Stimulated activated CD4-positive, alpha-beta T cell treated with anti-CD3 and anti-CD28 coated beads, TNF-alpha, amount 100 ng/mL, for 24 hours (primary cell): Measurements from ENCODE around the gene CHD9NB.

Experiments
- DNase-seq, 3 experiments: peaks; one replicate each; pipeline ENCODE4 v3.0.0-alpha.2; 2020; ENCODE audit warnings: low read depth in 3 of 3

Gene CHD9NB

DNA sequence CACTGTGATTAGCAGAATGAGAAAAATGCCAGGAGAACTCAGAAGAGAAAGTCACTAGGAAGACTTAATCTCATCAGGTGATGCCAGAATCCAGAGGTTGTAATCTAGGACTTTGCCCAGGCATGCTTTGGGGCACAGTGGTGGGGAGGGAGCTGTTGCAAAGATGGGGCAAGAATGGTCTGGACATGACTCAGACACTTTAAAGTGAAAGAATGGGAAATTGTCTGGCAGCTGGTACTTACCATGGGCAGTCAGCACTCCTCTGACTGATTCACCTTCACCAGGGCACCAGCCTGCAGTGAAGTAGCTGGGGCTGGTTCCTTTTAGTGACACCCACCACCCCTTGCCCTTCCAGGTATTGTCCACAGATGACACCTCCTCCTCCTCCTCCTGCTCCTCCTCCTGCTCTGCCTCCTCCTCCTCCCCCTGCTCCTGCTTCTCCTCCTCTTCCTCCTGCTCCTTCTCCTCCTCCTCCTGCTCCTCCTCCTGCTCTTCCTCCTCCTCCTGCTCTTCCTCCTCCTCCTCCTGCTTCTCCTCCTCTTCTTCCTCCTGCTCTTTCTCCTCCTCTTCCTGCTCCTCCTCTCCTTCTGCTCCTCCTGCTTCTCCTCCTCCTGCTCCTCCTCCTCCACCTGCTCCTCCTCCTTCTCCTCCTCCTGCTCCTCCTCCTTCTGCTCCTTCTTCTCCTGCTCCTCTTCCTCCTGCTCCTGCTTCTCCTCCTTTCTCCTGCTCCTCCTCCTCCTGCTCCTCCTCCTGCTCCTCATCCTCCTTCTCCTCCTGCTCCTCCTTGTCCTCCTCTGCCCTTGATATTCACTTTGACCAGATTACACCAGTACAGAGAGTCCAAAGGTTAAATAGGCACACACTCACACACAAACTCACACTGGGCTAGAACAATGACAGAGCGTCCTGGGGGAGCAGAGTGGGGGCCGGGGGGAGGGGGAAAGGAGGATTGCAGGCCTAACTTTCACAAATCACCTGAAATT lies at the start of gene CHD9NB:
Gene CHD9NB, minus strand, starts transcription at position 379 of the 983 bp plus-strand sequence. CDS start 8,739 bp downstream, outside the sequence.
- no peak for DNase-seq

DNA sequence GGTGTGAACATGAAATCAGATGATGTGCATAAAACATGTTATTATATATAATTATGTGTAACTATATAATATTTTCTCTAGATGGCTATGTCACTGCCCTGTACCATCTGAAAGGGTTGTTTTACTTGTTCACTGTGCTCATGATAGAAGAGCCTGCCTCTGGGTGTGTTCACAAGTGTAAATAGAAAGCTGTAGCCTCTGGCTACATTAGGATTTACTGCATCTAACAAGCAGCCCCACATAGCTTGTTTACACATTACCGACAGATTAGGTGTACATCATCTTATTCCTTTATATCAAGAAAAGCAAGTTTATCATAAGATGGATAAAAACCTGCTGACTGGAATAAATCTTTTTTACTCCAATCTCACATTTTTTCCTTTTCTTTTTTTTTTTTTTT lies 48.2 kb upstream of the CHD9NB start:
- no peak for DNase-seq

DNA sequence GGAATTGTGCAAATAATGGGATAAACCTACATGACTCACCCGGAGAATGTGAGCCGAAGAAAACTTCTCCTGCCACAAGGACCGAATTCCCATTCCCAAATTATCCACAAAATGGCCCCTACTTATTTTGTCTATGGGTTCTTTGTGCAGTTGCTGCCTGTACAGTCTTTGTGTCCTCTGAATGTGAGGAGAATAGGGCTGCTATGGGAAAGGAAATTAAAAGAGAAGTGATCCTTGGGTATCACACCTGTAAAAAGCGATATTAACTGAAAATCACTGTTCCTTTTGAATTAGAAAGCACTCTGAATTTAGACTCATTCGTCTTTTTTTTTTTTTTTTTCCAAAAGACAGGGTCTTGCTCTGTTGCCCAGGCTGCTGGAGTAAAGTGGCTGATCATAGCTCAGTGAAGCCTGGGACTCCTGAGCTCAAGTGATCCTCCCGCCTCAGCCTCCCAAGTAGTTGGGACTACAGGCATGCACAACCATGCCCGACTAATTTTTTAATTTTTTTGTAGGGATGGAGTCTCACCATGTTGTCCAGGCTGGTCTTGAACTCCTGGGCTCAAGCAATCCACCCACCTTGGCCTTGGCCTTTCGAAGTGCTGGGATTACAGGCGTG lies 47.5 kb upstream of the CHD9NB start:
- no peak for DNase-seq

DNA sequence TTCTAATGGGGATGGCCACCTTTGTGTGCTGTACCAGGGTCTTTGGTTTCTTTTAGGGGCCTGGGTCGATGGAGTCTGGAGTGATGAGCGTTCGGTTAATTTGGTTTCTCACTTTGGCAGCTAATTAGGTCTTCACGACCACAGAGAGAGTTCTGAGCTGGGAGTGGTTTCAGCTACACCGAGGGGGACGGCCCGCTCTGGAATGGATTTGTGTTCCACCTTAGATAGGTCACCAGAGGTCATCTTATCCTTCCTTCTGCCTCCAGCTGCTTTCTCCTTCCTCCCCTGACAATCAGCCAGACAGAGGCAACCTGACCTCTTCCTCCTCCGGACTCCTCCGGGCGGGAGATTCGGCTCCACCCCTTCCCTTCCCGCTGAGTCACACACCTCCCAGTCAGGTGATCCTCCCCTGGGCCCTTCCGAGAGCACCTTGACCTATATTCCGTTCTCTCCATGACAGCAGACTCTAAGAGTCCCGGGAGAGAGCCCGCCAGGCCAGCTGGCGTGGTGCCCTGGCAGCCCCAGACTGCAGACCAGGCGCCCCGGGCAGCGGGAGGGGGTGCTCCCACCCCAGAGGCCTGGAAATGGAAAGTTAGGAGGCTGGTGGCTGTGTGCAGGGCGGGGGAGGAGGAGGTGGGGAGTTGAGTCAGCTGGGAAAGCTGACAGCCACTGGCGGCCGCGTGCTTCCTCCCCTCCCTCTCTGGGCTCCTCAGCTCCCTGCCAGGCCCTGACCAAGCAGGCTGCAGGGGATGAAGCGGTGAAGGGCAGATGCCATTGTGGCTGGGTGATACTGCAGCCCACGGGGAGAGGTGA lies 46.8 kb upstream of the CHD9NB start:
- DNase-seq: peak; percentile 9 to 59 (median 29)

DNA sequence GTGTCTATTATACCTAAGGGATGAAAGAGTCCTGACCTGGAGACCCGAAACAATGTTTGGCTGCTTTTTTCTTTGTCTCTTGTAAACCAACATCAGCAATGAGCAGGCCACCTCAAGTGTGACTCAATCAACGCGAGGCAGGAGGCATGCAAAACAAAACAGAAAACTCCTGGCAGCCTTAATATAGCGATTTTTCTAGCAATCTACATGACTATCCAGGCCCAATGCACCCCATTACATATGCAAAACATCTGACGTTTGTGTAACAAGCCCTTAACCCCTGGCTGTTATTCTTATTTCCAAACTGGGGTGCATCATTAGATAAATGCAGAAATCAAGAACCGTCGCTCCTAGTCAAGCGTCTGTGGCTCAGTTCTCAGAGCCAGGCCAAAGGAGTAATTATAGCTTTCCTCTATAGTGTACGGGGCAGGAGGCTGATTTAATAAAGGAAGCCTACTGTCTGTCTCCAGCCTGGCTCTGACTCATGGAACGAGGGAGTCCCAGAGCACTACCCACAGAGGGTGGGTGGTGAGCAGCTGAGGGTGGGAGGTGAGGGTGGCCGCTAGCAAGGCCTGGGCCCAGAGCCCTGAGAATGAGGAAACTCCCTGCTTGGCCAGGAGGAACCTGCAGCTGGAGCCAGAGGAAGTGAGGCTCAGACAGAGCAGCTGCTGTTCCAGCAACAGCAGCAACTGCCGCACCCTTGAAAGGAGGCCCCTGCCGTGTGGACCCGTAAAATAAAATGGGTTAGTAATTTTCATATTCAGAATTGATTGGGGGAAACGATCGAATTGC lies 46.0 kb upstream of the CHD9NB start:
- peak in 1 of 3 experiments; percentile 23 for DNase-seq

DNA sequence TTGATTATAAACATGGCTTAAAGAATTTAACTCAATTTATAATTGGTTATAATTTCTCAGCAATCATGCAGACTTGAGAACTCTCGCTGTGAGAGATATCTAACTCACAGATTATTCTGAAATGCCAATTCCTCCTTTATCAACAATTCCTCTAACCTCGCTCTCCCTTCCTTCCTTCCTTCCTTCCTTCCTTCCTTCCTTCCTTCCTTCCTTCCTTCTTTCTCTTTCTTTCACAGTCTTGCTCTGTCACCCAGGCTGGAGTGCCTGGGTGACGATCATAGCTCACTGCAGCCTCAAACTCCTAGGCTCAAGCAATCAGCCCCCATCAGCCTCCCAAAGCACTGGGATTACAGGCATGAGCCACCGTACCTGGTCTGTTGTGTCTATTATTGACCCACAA lies 44.5 kb upstream of the CHD9NB start:
- no peak for DNase-seq

DNA sequence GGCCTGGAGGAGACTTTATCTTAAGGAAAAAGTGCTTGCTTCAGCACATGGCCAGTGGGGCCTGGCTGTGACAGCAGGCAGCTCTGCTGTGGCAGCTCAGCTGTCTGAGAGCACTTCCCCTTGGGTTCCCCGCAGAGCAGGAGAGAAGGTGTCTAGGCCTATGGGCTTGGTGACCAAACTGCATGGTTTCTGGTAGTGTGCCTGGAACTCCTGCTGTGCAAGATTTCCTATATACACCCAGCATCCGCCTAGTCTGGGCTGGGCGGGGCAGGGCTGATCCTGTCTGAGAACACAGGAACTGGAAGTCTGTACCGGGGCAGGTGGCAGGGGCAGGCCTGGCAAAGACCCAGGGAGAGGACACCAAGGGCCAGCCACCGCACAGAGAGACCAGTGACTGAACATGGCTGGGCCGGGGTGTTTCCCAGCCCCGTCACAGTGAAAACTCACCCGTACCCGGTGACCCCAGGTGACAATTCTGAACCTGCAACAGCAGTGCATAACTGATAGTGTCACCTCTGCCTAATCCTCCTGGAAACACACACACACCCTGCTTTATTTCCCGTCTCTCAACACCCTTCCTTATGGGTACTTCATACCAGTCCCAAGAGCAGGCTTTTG lies 41.4 kb upstream of the CHD9NB start:
- no peak for DNase-seq

DNA sequence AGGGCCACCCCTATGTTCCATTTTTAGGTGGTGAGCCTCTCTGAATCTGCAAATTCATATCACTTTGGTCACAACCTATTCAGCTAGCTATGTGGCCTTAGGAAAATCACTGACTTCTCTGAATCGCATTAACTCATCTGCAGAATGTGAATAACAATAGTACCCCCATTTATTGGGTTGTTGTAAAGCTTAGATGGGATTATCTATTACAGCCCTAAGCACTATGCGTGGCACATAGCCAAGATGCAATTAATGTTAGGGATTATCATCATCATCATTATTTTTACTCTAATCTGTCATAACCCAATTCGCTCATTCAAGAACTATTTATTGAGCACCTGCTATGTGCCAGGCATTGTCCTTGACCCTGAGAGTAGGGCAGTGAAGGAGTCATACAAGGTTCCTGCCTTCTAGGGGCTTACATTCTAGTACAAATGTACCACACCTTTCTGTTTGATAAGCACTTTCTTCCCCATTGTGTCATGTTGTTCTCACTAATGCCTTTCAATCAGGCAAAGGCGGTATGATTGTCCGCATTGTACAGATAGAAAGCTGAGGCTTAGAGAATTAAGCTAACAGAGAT lies 40.6 kb upstream of the CHD9NB start:
- no peak for DNase-seq

DNA sequence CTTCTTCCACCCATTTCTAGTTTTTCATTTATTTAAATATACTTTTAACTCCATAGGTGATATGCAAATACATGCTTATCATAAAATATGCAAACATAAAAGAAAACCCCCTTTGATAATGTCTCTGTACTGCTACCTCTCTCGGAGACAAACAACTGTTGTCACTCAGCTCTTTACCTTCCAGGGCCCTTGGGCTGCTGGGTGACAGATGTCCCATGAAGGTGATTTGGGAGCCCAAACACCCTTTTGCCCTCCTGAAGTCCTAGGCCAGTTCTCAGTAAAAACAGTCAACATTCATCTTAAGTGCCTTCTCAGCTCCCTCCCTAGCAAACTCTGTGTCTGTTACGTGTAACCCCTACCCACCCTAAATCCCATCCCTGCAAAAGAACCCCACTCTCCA lies 39.6 kb upstream of the CHD9NB start:
- no peak for DNase-seq

DNA sequence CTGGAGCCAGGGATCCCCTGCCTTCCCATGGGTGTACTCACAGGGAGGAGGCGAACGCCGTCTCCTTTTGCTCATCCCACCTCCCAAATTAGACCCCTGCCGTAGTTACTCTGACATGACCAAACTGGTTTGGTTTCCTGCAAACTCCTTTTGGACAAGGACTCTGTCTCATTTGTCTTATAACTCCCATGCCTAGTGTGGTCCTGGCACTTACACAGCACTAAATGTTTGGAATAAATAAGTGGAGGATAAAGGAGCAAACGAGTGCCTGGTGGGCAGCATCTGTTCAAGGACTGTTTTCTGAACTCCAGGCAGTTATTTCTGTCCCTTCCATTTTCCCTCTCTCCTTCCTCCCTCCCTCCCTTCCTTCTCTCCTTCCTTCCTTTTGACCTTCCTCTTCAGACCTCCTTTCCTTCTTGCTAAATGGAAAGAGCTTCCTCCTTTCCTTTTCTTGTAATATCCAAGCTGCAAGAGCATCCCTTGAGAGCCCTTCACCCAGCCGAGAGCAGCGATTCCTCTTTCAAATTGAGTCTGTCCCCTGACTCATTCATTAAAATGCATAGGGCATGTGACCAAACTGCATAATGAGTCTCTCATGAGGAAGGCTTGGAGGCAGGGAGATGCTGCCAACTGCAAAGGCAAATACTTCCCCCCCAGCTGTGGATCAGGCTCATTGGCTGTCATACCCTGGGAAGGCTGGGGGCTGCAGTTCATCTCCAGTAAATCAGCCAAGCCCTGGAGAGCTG lies 38.9 kb upstream of the CHD9NB start:
- DNase-seq: no peak

DNA sequence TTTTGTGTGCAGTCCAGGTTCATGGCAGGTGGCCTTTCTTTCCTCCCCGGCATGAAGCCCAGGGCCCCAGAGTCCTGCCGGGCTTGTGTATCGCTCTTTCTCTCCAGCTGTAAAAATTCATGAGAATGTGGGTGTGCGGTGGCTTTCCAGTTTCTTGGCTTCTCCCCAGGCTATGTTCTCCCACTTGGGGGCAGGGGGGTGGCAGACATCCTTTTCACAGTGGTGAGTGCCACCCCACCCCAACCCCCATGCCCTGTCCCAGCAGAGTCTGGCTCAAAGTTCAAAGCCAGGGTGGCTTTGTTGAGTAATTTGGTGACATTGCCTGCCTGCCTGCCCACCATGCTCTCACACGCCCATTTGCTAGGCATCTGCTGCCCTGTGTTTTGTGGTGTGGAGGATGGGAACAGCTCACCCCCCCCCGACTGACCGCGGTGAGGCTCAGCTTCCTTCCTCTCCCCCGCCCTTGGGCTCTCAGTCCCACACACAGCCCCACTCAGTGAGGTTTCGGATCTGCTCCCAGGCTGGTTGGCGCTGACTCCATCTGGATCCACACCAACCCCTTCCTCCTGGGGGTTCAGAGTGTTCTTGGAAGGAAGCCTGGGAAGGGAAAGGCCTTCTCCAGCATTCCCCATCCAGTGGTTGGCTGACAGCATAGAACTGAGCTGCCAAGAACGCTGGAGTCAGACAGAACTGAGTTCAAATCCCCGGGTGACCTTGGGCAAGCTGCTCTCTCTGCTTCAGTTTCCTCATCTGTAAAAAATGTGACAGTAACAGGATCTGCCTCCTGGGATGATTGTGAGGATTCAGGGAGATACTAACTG lies 38.1 kb upstream of the CHD9NB start:
- DNase-seq: no peak

DNA sequence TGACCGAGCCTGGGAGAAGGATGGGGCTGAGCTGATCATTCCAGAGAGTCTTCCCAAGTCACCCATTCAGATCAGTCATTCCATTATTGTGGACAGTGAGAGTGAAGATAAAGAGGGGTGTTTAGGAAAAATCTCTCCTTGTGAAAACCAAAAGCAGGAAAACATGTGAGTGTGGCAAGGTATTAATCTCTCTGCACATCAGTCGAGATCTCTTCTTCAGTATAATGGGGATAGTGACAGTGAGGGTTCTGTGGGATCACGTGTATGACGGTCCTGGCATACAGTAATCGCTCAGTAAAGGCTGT lies 37.5 kb upstream of the CHD9NB start:
- DNase-seq: no peak

DNA sequence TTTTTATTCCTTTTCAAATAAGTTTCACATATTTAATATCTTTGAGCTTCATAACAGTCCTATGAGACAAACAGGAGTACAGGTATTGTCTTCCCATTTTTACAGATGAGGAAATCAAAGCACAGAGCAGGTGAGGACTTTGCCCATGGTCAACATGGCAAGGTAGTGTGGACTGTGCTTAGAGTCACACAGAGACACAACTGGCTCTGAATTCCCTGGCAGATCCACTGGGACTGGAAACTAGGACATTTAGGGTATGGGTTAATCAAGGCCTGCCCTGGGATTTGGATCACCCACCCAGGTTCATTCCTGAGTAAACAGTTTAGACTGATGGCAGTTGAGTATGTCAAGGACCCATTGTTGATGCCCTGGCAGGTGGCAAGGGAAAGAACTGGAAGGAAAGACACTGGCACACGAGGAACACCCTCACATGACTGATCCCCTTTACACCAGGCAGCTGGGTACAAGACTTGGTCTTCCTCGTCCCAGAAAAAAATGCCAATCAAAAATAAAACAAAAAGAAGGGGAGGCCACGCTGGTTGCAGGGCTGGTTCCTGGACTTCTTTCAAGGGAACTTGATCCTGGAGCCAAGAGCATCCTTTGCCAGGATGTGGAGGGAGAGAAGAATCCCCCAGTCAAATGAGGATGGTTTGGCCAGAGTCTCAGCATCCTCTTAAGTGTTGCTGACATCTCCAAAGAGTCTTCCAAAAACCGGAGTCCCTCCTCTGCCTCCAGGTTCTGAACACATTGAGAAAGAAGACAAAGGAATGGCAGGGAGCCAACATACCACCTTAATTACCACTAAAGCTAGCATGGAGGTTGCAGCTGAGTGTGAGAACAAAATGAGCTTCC lies 37.0 kb upstream of the CHD9NB start:
- no peak for DNase-seq

DNA sequence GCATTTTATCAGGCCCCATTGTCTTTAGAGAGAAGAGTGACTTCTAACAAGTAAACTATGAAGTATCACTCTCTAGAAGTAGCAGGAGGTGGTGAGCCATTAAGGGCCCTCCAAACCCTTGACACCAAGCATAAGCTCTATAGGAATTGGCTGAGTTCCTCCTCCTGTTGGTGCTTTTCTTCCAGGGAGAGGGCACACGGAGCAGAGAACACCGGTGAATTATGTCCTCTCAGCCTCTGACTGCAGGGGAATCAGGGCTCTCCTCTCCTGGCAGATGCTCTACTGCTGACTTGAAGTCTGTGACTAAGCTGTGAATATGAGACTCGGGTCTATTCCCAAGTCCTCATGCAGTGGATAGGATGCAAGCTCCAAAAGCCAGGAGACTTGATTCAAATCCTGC lies 34.4 kb upstream of the CHD9NB start:
- no peak for DNase-seq

DNA sequence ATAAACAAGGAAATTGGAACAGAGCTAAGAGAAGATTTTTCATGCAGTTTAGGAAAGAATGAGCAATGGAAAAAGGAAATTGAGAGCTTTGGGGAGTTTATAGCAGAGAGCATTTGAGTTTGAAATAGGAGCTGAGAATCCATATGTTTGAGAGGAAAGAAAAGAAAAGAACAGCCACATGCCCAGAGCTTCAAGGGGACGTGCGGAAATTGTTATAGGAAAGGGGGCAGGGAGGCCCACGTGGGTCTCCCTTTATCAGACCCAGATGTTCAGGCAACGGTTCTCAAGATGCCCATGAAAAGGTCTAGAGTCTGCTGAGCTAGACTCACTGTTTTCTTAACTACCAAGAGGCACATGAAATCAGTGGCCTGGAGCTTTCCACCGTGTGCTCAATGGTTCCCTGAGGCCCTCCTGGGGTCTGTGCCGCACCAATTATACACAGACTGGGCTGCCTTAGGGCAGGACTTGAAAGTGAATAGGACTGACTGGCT lies 33.3 kb upstream of the CHD9NB start:
- no peak for DNase-seq

DNA sequence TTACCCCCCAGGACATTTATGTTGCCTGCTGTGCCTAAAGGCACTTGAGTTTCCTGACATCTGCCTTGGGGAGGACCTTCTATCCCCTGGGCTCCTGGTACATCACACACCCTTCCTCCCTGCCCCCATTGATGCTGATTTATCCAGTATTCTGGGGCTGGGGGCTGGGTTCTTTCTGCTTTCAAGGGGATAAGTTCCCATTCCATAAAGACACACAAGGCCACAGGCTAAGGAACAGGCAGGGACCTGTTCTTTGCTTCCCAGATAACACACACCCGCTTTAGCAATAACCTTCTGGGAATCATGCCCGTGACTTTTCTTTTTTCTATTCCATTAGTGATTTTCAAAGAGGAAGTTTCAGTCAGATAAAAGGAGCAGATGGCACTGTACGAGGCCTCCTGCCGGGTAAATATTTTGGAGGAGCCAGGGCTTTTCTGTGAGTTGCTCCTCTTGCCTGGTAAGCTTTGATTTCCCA lies 32.7 kb upstream of the CHD9NB start:
- no peak for DNase-seq

DNA sequence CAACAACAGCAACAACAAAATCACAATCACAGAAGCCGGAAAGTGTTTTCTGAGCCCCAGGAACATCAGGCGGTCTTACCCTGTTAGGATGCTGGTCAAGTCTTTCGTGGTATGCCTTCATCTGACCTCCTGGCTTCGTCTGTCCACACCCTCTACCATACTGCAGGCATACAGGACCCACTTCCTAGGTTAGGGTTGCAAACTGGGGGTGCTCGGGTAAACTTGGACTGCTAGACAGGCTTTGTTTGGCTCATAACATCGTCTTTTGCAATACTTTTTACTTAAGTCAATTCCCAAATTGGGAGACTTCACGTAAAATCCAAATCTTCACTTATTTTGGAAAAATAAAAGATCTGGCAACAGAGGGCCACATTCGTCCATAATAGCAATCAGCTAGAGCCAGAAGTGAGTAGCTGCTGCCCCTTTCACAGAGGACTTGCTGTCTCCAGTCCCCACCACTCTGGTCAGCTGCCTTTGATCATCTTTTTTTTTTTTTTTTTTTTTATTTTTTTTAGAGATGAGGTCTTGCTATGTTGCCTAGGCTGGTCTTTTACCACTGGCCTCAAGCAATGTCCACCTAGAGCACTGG lies 32.1 kb upstream of the CHD9NB start:
- no peak for DNase-seq

DNA sequence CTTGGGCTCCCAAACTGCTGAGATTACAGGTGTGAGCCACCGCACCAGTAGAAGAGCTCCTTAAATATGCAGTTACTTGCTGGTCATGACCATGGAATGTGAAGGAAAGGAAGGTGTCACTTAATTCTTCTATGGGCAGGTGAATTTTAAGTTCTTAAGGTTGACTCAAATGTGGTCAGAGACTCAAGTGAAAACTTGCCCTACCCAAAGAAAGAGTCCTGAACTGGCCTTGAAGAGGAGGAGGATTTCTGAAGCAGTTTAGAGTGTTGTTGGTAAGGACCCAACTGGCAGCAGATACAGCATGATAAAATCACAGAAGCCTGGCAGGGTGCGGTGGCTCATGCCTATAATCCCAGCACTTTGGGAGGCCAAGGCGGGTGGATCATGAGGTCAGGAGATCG lies 31.4 kb upstream of the CHD9NB start:
- DNase-seq: no peak
